IMR-90 (cell line): ENCODE measurements around the gene FAM193B. TPM values are rescaled to one million over a fixed set of nuclear protein-coding genes. Genes with fewer than 3 reads are reported as not detected.

Source experiments
- ATAC-seq: fragments of 200-7000 bp; cut with Tn5 transposase; 2 replicates; pipeline ENCODE4 v1.9.1; 2020; ENCODE audit warnings: low read depth, mild to moderate bottlenecking, moderate library complexity
- BruUV-seq: library from RNA; stranded (reverse); fragments of 400-500 nt; replicated peaks from 2 replicates; lab custom pipeline; 2021; lab: Mats Ljungman, UMichigan
- CTCF ChIA-PET: fragments of 300-600 bp; formaldehyde crosslinking; extraction: SDS; loops from one replicate; lab custom pipeline; 2021; ENCODE audit warnings: antibody characterized with exemption; lab: Yijun Ruan, JAX
- POLR2A ChIA-PET: fragments of 300-600 bp; sonication (Branson Sonifier 250); formaldehyde crosslinking; loops from one replicate; lab custom pipeline; 2022; ENCODE audit warnings: antibody characterized with exemption; ENCODE audit not compliant: unreplicated experiment; lab: Charles Lee
- DNase-seq: peaks from one replicate; pipeline ENCODE4 v3.0.0; 2013
- H2AFZ ChIP-seq: replicated peaks from 2 replicates; pipeline ENCODE3; 2013; ENCODE audit warnings: low read length, mild to moderate bottlenecking; ENCODE audit not compliant: poor library complexity
- H2AK5ac ChIP-seq: 2 replicates; pipeline ENCODE4 v1.6.1; 2013; ENCODE audit warnings: low read depth, low read length, inconsistent platforms
- H2AK9ac ChIP-seq: replicated peaks from 2 replicates; pipeline ENCODE3; 2013; ENCODE audit warnings: mild to moderate bottlenecking, low read depth, low read length, moderate library complexity; ENCODE audit not compliant: poor library complexity
- H2BK120ac ChIP-seq: 2 replicates; pipeline ENCODE4 v1.6.1; 2013; ENCODE audit warnings: low read depth, low read length, inconsistent platforms
- H2BK15ac ChIP-seq: 3 replicates; pipeline ENCODE4 v1.6.1; 2013; ENCODE audit warnings: low read depth, low read length, inconsistent platforms
- H2BK20ac ChIP-seq: 2 replicates; pipeline ENCODE4 v1.6.1; 2013; ENCODE audit warnings: low read depth, mild to moderate bottlenecking, inconsistent platforms, low read length, moderate library complexity
- H2BK5ac ChIP-seq: 2 replicates; pipeline ENCODE4 v1.6.1; 2013; ENCODE audit warnings: mild to moderate bottlenecking, low read depth, low read length, inconsistent platforms; ENCODE audit not compliant: poor library complexity, severe bottlenecking
- H3K14ac ChIP-seq: replicated peaks from 2 replicates; pipeline ENCODE4 v1.6.1; 2013; ENCODE audit warnings: low read depth, low read length, inconsistent platforms
- H3K18ac ChIP-seq: 2 replicates; pipeline ENCODE4 v1.6.1; 2013; ENCODE audit warnings: low read depth, low read length, control low read depth
- H3K23ac ChIP-seq: 2 replicates; pipeline ENCODE4 v1.6.1; 2013; ENCODE audit warnings: low read depth, low read length, inconsistent platforms
- H3K27ac ChIP-seq: 2 replicates; pipeline ENCODE4 v1.5.1; 2013; ENCODE audit warnings: mild to moderate bottlenecking, control low read depth, low read length; ENCODE audit not compliant: insufficient read depth
- H3K27me3 ChIP-seq: 2 replicates; pipeline ENCODE4 v1.6.1; 2013; ENCODE audit warnings: low read length; ENCODE audit not compliant: control insufficient read depth, insufficient read depth
- H3K36me3 ChIP-seq: 2 replicates; pipeline ENCODE4 v1.6.1; 2013; ENCODE audit warnings: low read length, mixed read lengths; ENCODE audit not compliant: control insufficient read depth, insufficient read depth
- H3K4ac ChIP-seq: 2 replicates; pipeline ENCODE4 v1.6.1; 2013; ENCODE audit warnings: low read depth, low read length, inconsistent platforms
- H3K4me1 ChIP-seq: 2 replicates; pipeline ENCODE4 v1.6.1; 2013; ENCODE audit warnings: low read length, mixed read lengths; ENCODE audit not compliant: control insufficient read depth, insufficient read depth
- H3K4me2 ChIP-seq: 2 replicates; pipeline ENCODE4 v1.6.1; 2013; ENCODE audit warnings: low read depth, mild to moderate bottlenecking, control low read depth, low read length, moderate library complexity
- H3K4me3 ChIP-seq: 2 replicates; pipeline ENCODE4 v1.5.1; 2013; ENCODE audit warnings: low read depth, mild to moderate bottlenecking, control low read depth, low read length, moderate library complexity; ENCODE audit not compliant: insufficient read depth
- H3K56ac ChIP-seq: 2 replicates; pipeline ENCODE4 v1.6.1; 2013; ENCODE audit warnings: low read length, inconsistent platforms; ENCODE audit not compliant: insufficient read depth; ENCODE audit errors: extremely low read depth
- H3K79me1 ChIP-seq, 2 experiments: 2 replicates each; pipeline ENCODE4 v1.6.1; 2013; ENCODE audit warnings: low read length in 2 of 2, inconsistent platforms in 1 of 2, low read depth in 1 of 2
- H3K9ac ChIP-seq: 2 replicates; pipeline ENCODE4 v1.6.1; 2013; ENCODE audit warnings: low read depth, low read length, control low read depth
- H3K9me1 ChIP-seq: 2 replicates; pipeline ENCODE4 v1.6.1; 2013; ENCODE audit warnings: low read length, inconsistent platforms; ENCODE audit not compliant: insufficient read depth
- H3K9me3 ChIP-seq: 2 replicates; pipeline ENCODE4 v1.6.1; 2013; ENCODE audit warnings: low read length; ENCODE audit not compliant: control insufficient read depth, insufficient read depth
- H4K20me1 ChIP-seq: 2 replicates; pipeline ENCODE4 v1.6.1; 2013; ENCODE audit warnings: low read length, inconsistent platforms; ENCODE audit not compliant: insufficient read depth
- H4K5ac ChIP-seq: 2 replicates; pipeline ENCODE4 v1.6.1; 2013; ENCODE audit warnings: mild to moderate bottlenecking, low read depth, low read length, control low read depth
- H4K8ac ChIP-seq, 2 experiments: 2 replicates each; pipeline ENCODE4 v1.6.1; 2013; ENCODE audit warnings: low read depth in 2 of 2, low read length in 2 of 2, control low read depth in 1 of 2, inconsistent platforms in 1 of 2
- H4K91ac ChIP-seq: 2 replicates; pipeline ENCODE4 v1.6.1; 2013; ENCODE audit warnings: low read depth, low read length, inconsistent platforms; ENCODE audit not compliant: insufficient read depth
- MAFK ChIP-seq: IDR thresholded peaks from 2 replicates; pipeline ENCODE4 v1.6.1; 2012; ENCODE audit warnings: low read depth, low read length, improper control_type of control experiment
- MXI1 ChIP-seq: IDR thresholded peaks from 2 replicates; pipeline ENCODE4 v1.6.1; 2012; ENCODE audit warnings: low read depth, mild to moderate bottlenecking, low read length, moderate library complexity, borderline replicate concordance
- POLR2A ChIP-seq: IDR thresholded peaks from 2 replicates; pipeline ENCODE4 v1.6.1; 2012; ENCODE audit warnings: mild to moderate bottlenecking, low read depth, low read length
- RAD21 ChIP-seq: IDR thresholded peaks from 2 replicates; pipeline ENCODE4 v1.6.1; 2012; ENCODE audit warnings: low read length, improper control_type of control experiment
- WGBS, 2 experiments: methylation state at CpG; one replicate each; pipeline versions ENCODE4 v1.1.5 to v1.1.7; 2013; ENCODE audit warnings: missing lambda C conversion rate in 2 of 2; ENCODE audit not compliant: insufficient read length in 1 of 2; ENCODE audit errors: extremely low coverage in 2 of 2; 5-methylcytosine and 5-hydroxymethylcytosine counted together
- dilution Hi-C: fragments of 300-500 bp; cut with HindIII; formaldehyde crosslinking; loops from one replicate; pipeline ENCODE4 v1.14.3; 2018; ENCODE audit warnings: low sequenced_read_pairs; ENCODE audit not compliant: unreplicated experiment
- in situ Hi-C: fragments of 300-500 bp; cut with MboI; formaldehyde crosslinking; loops from 3 replicates; pipeline ENCODE4 v1.14.3; 2019; ENCODE audit warnings: low sequenced_read_pairs, inconsistent platforms, mixed read lengths
- intact Hi-C: fragments of 100-400 bp; cut with micrococcal nuclease; formaldehyde crosslinking; loops from 2 replicates; pipeline ENCODE4 v1.10.0; 2022
- polyA plus RNA-seq, 3 experiments: library from polyadenylated mRNA; depleted of rRNA; stranded (reverse); fragments of >200 nt; gene quantifications; 2 replicates each; pipeline ENCODE4 v1.2.3, GENCODE V29; 2012; ENCODE audit warnings: low replicate concordance in 1 of 3
- total RNA-seq: library from RNA; depleted of rRNA; stranded (reverse); fragments of >200 nt; gene quantifications from 2 replicates; pipeline ENCODE4 v1.2.3, GENCODE V29; 2012
- TF ChIP-seq, protein P1 (sequence below): fragments of 150-350 bp; IDR thresholded peaks from 2 replicates; pipeline ENCODE4 v1.6.1; 2016; ENCODE audit warnings: low read depth, mild to moderate bottlenecking, low read length, moderate library complexity, borderline replicate concordance

The FAM193B gene
- total and polyA plus RNA-seq, 2 of the 4 experiments (the other 2 are of a cell fraction): 9.5 to 52.2 TPM

DNA sequence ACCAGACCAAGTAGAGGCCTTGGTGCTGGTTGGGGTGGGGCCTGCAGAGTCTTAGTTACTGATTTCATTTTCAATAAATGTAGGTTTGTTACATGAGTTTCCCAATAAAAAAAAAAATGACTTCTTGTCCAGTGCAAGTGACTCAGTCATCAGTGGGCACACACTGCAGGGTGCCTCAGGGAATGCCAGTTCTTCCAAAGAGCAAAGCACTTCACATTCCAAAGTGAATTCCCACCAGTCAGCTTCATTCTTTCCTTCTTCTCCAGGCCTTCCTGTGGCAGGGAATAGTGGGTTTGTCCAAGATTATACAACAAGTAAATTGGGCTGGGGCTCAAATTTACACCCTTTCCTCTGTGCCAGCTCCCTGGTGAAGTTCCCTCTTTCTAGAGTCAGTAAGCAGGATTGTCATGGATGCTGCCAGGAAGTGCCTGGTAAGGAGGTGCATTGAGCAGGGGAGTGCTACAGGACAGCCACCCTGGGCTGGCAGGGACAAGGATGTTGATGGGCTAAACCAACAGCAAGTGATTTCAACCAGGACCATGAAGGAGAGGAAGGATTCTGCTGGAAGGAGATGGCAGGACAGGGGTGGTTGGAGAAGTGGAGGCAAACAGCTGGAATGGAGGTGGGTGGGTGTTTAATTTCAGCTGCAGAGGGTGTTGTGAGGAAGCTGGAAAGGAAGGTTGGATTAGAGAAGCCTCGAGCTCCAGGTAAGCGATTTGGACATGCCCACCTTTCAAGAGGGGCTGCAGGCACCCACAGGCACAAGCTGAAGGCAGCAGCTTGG is 41.8 kb upstream of the FAM193B start (continued):
- no peak for TF ChIP-seq POLR2A

DNA sequence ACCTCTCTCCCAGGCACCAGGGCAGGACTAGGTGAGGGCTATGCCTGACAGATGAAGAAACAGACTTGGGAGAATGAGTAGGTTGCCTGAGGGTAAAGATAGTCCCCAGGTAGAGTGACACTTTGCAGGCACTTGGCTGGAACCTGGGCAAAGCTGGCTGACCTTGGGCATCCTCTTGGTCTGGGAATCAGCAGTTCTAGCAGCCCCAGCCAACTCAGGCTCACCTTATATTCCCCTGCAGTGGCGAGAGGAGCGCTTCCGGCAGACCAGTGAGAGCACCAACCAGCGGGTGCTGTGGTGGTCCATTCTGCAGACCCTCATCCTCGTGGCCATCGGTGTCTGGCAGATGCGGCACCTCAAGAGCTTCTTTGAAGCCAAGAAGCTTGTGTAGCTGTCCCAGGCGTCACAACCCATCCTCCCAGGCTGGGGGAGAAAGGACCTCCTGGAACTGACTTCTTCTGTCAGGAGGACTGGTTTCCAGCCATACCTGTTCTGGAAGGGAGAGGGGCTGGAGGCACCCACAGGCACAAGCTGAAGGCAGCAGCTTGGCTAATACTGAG is 40.7 kb upstream of the FAM193B start:
- ATAC-seq: no peak
- Histone ChIP-seq H3K9ac (no peak overlapping the region), H3K4me1 (peaks cover 3% of the 10 kb centered on the region; the same call in 1 of the 2 replicates), H2AFZ (no peak overlapping the region), H3K27ac (no peak overlapping the region), H3K4me2 (no peak overlapping the region), H2BK15ac (no peak overlapping the region), H4K20me1 (peaks cover 8% of the 10 kb centered on the region; the same call in 1 of the 2 replicates), H3K9me3 (no peaks in the 10 kb centered on the region), H3K36me3 (peaks cover 35% of the 10 kb centered on the region), H4K5ac (no peak overlapping the region), H3K4me3 (no peak overlapping the region), H3K4ac (no peak overlapping the region), H3K9me1 (peaks cover 19% of the 10 kb centered on the region), H3K56ac (no peak overlapping the region), H2BK20ac (no peak overlapping the region), H3K23ac (no peak overlapping the region), H3K79me1 (peaks cover 15 to 45% of the 10 kb centered on the region in 2 experiments), H2BK5ac (no peak overlapping the region), H3K18ac (no peak overlapping the region), H2BK120ac (no peak overlapping the region), H2AK5ac (no peak overlapping the region), H3K14ac (no peak overlapping the region), H4K91ac (no peak overlapping the region), H3K27me3 (no peaks in the 10 kb centered on the region), H4K8ac (no peak overlapping the region), H2AK9ac (no peak overlapping the region)
- POLR2A ChIA-PET: no interaction called here
- no peak for TF ChIP-seq RAD21
- TF ChIP-seq MXI1: no peak
- no peak for TF ChIP-seq MAFK
- TF ChIP-seq, protein P1, sequence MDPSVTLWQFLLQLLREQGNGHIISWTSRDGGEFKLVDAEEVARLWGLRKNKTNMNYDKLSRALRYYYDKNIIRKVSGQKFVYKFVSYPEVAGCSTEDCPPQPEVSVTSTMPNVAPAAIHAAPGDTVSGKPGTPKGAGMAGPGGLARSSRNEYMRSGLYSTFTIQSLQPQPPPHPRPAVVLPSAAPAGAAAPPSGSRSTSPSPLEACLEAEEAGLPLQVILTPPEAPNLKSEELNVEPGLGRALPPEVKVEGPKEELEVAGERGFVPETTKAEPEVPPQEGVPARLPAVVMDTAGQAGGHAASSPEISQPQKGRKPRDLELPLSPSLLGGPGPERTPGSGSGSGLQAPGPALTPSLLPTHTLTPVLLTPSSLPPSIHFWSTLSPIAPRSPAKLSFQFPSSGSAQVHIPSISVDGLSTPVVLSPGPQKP: no peak
- no CpG with 5 or more reads among the region's 8 CpGs for WGBS, 2 experiments
- no TSS peak for BruUV-seq
- CTCF ChIA-PET: interaction anchor here (1.1 kb wide), 1 partner anchor 12 kb away, joined by 3 read pairs; no protein-coding TSS in a partner anchor
- dilution Hi-C loops (no loop called here), in situ Hi-C loops (no loop called here), intact Hi-C loops (no loop called here)
- no peak for DNase-seq
